K562 (cell line): ENCODE data around the gene PHF20. TPM values are rescaled to one million over a fixed set of nuclear protein-coding genes. Genes with fewer than 3 reads are reported as not detected.

Experiments used
- ARID4B ChIP-seq: sonication (generic); formaldehyde crosslinking; IDR thresholded peaks from 2 replicates; pipeline ENCODE4 v1.8.0; 2022; ENCODE audit warnings: mild to moderate bottlenecking, missing genetic modification reagents
- ARNT ChIP-seq, 2 experiments: fragments of 450-650 bp; IDR thresholded peaks; 2 replicates each; pipeline ENCODE4 v1.6.1; 2016; ENCODE audit warnings: mild to moderate bottlenecking in 1 of 2
- C11orf30 ChIP-seq: fragments of 450-650 bp; IDR thresholded peaks from 2 replicates; pipeline ENCODE4 v1.6.1; 2016; ENCODE audit warnings: low read depth, mild to moderate bottlenecking
- MAFG ChIP-seq: fragments of 450-650 bp; conservative IDR thresholded peaks from 2 replicates; pipeline ENCODE4 v1.6.1; 2016; ENCODE audit warnings: missing genetic modification characterization, missing compliant biosample characterization
- NFE2L1 ChIP-seq: fragments of 450-650 bp; IDR thresholded peaks from 2 replicates; pipeline ENCODE4 v1.6.1; 2016; ENCODE audit warnings: missing genetic modification characterization, low read depth, mild to moderate bottlenecking, missing compliant biosample characterization, moderate library complexity, borderline replicate concordance
- ZBTB9 ChIP-seq: fragments of 450-650 bp; formaldehyde crosslinking; IDR thresholded peaks from 2 replicates; pipeline ENCODE4 v1.4.0; 2020; ENCODE audit warnings: mild to moderate bottlenecking, moderate library complexity
- ZNF589 ChIP-seq: fragments of 200-800 bp; sonication (Bioruptor generic); IDR thresholded peaks from 2 replicates; pipeline ENCODE4 v1.6.1; 2016; ENCODE audit warnings: low read depth, missing genetic modification characterization, missing compliant biosample characterization
- polyA plus RNA-seq, 8 experiments: library from polyadenylated mRNA; depleted of rRNA in 4 of 8; stranded (reverse) in 5 of 8; unstranded in 3 of 8; fragments of >200 nt; fragmentation: Nextera tagmentation in 2 of 8; fragmentation: Illumina TruSeq in 1 of 8; extraction: Ambion mirVana in 2 of 8; extraction: Trizol in 1 of 8; gene quantifications; 2 replicates each; pipeline versions ENCODE4 v1.2.1 to v1.2.3, GENCODE V29; 2011 to 2014; ENCODE audit warnings: inconsistent platforms in 1 of 8, missing spikeins in 1 of 8
- total RNA-seq, 7 experiments: library from RNA; depleted of rRNA in 6 of 7; stranded (reverse); fragments of >200 nt in 6 of 7; fragmentation: Illumina TruSeq in 2 of 7; extraction: Trizol in 2 of 7; gene quantifications; 2 replicates each; pipeline versions ENCODE4 v1.2.1 to v1.2.3, GENCODE V29; 2011 to 2021; ENCODE audit warnings: low replicate concordance in 1 of 7
- TF ChIP-seq, protein P1 (sequence below), 2 experiments: IDR thresholded peaks in 1 of 2; conservative IDR thresholded peaks in 1 of 2; 2 replicates each; pipeline ENCODE4 v1.6.1; 2016; ENCODE audit warnings: low read depth in 2 of 2, mild to moderate bottlenecking in 1 of 2, missing compliant biosample characterization in 1 of 2, missing genetic modification characterization in 1 of 2, moderate library complexity in 1 of 2
- TF ChIP-seq, protein P2 (sequence below): IDR thresholded peaks from 2 replicates; pipeline ENCODE4 v1.6.1; 2012; ENCODE audit warnings: low read depth, low read length, improper control_type of control experiment, borderline replicate concordance

Gene PHF20
- total and polyA plus RNA-seq, 9 of the 15 experiments (the other 6 are each of a cell fraction or from before 2014, with no cell fraction given) = 49.9 to 196 (median 70.7) TPM

DNA sequence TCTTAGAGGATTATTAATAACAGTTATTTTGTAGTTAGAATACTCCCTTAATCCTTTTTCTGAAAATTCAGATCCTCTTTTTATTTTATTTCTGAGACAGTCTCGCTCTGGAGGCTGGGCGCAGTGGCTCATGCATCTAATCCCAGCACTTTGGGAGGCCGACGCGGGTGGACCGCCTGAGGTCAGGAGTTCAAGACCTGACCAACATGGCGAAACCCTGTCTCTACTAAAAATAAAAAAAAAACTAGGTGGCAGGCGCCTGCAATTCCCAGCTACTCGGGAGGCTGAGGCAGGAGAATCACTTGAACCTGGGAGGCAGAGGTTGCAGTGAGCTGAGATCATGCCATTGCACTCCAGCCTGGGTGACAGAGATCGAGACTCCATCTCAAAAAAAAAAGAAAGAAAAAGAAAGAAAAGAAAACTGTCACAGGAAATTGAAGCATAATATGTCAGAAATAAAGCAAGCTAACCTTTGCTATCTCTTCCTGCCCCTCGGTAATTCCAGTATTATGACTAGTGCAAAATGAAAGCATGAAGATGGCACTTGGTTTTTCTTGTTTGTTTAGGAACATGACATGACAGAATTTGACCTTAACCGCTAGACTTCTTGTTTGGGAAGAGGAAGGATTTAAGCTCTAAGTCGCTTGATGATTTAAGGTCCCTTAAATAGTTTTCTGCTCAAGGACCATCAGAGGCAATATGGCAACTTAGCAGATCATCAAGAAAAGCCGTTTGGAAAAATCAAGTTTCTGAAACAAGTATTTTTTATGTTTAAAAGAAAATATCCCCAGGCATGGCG is 27.9 kb upstream of the PHF20 start (continued):
- TF ChIP-seq, protein P1, sequence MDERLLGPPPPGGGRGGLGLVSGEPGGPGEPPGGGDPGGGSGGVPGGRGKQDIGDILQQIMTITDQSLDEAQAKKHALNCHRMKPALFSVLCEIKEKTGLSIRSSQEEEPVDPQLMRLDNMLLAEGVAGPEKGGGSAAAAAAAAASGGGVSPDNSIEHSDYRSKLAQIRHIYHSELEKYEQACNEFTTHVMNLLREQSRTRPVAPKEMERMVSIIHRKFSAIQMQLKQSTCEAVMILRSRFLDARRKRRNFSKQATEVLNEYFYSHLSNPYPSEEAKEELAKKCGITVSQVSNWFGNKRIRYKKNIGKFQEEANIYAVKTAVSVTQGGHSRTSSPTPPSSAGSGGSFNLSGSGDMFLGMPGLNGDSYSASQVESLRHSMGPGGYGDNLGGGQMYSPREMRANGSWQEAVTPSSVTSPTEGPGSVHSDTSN (CRISPR knock-in tag; IDR thresholded peaks at IDR 0.05; ENCODE audit: low read depth) = no peak
- TF ChIP-seq, protein P1 (tag; conservative IDR thresholded peaks at IDR 0.05; ENCODE audit: low read depth) = peak; percentile 45; the same call in 1 of the 2 replicates
- peak; percentile 69; the same call in 1 of the 2 replicates for TF ChIP-seq ZNF589
- TF ChIP-seq NFE2L1 (tag) = peak; percentile 84
- TF ChIP-seq ZBTB9 = no peak
- peak; percentile 92 for TF ChIP-seq C11orf30
- TF ChIP-seq MAFG (tag) = peak; percentile 97
- peak in 1 of 2 experiments; percentile 55; a peak in 1 of 4 replicates for TF ChIP-seq ARNT (IDR thresholded peaks at IDR 0.05)
- TF ChIP-seq, protein P2, sequence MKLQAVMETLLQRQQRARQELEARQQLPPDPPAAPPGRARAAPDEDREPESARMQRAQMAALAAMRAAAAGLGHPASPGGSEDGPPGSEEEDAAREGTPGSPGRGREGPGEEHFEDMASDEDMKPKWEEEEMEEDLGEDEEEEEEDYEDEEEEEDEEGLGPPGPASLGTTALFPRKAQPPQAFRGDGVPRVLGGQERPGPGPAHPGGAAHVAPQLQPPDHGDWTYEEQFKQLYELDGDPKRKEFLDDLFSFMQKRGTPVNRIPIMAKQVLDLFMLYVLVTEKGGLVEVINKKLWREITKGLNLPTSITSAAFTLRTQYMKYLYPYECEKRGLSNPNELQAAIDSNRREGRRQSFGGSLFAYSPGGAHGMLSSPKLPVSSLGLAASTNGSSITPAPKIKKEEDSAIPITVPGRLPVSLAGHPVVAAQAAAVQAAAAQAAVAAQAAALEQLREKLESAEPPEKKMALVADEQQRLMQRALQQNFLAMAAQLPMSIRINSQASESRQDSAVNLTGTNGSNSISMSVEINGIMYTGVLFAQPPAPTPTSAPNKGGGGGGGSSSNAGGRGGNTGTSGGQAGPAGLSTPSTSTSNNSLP = no peak
- no peak for TF ChIP-seq ARID4B
